ENCODE data around the gene PCDH10. TPM values are rescaled to one million over a fixed set of nuclear protein-coding genes. Genes with fewer than 3 reads are reported as not detected.

PCDH10 gene
- total and polyA plus RNA-seq, 2 of the 8 experiments (the other 6 are each of a cell fraction or from before 2014, with no cell fraction given) = 2.2 to 10.0 TPM

- ChIA-PET CTCF (ENCODE audit: partially characterized antibody) (interaction anchor here (0.6 to 2.5 kb wide), 14 partner anchors 12 to 688 kb away, joined by 3 to 11 read pairs (median 3); no protein-coding TSS in a partner anchor), POLR2A (ENCODE audit: partially characterized antibody) (interaction anchor here (0.7 to 1.8 kb wide), 10 partner anchors 10 to 257 kb away, joined by 3 to 7 read pairs (median 3); no protein-coding TSS in a partner anchor)
- no peak overlapping the region for H2AK5ac ChIP-seq (ENCODE audit: low read depth, low read length)
- H4K5ac ChIP-seq (ENCODE audit: insufficient read length, low read depth, low read length) = no peak overlapping the region
- H3K18ac ChIP-seq (ENCODE audit: extremely low read depth, low read length) = peak overlapping the region; percentile 63
- H2BK120ac ChIP-seq (replicated peaks; ENCODE audit: low read depth, low read length) = peak overlapping the region; percentile 81
- no peak overlapping the region for H4K8ac ChIP-seq (ENCODE audit: extremely low read depth, insufficient read depth, low read length)
- no peaks in the 10 kb centered on the region for H3K79me2 ChIP-seq (ENCODE audit: control insufficient read depth in 1 of 2, insufficient read depth in 2 of 2, low read length in 2 of 2)
- TF ChIP-seq KDM4A (IDR thresholded peaks at IDR 0.05; ENCODE audit: low read depth, low read length, severe bottlenecking) (peak; percentile 75), CHD2 (IDR thresholded peaks at IDR 0.05; ENCODE audit: low read length) (no peak), TEAD4 (IDR thresholded peaks at IDR 0.05; ENCODE audit: low read depth, low read length) (no peak), EZH2 (IDR thresholded peaks at IDR 0.05; ENCODE audit: low read depth, low read length, severe bottlenecking) (peak; percentile 63), ASH2L (IDR thresholded peaks at IDR 0.05; ENCODE audit: low read length) (peak; percentile 46), SAP30 (IDR thresholded peaks at IDR 0.05; ENCODE audit: insufficient read depth, insufficient replicate concordance, low read length) (no peak), SUZ12 (IDR thresholded peaks at IDR 0.05; ENCODE audit: low read length) (peak; percentile 82), POU5F1 (IDR thresholded peaks at IDR 0.05; ENCODE audit: low read depth, low read length) (no peak), SIN3A (conservative IDR thresholded peaks at IDR 0.05 in 1 of 2, IDR thresholded peaks at IDR 0.05 in 1 of 2; ENCODE audit: low read depth in 1 of 2, low read length in 2 of 2) (no peak), RNF2 (IDR thresholded peaks at IDR 0.05; ENCODE audit: borderline replicate concordance, low read depth, low read length, missing control alignments, poor library complexity, severe bottlenecking) (peak; percentile 71)
- peak overlapping the region; percentile 62; the same call in 1 of the 2 replicates for H2BK12ac ChIP-seq (ENCODE audit: low read depth, low read length)
- no peak overlapping the region for H3K27ac ChIP-seq (ENCODE audit: low read depth, low read length)
- H3K79me1 ChIP-seq (ENCODE audit: low read depth, low read length) = no peaks in the 10 kb centered on the region
- no peak overlapping the region for H3K56ac ChIP-seq (replicated peaks; ENCODE audit: insufficient read length, low read depth, low read length)
- H3K14ac ChIP-seq (ENCODE audit: insufficient read length) = no peak overlapping the region
- peak overlapping the region; percentile 58 to 67 (median 64) for H3K4me3 ChIP-seq (ENCODE audit: extremely low read depth in 1 of 4, insufficient read depth in 2 of 4, low read depth in 3 of 4, low read length in 4 of 4)
- H3K9me3 ChIP-seq (ENCODE audit: insufficient read depth in 2 of 2, low read depth in 1 of 2, low read length in 1 of 2) = no peaks in the 10 kb centered on the region
- no peak overlapping the region; the same call in 1 of the 2 replicates for H2BK20ac ChIP-seq (ENCODE audit: low read length)
- H4K20me1 ChIP-seq (replicated peaks in 1 of 2; ENCODE audit: control insufficient read depth in 1 of 2, insufficient read depth in 2 of 2, low read length in 2 of 2) = peaks cover 3 to 5% of the 10 kb centered on the region in 2 experiments
- FAIRE-seq = no peak
- H2BK15ac ChIP-seq (ENCODE audit: low read length) = peak overlapping the region; percentile 97; the same call in 1 of the 2 replicates
- H3K27me3 ChIP-seq (replicated peaks in 1 of 4; ENCODE audit: control insufficient read depth in 3 of 4, extremely low read depth in 1 of 4, insufficient read depth in 3 of 4, low read length in 3 of 4) = peaks cover 45 to 69% (median 63%) of the 10 kb centered on the region in 4 experiments; a peak in 6 of 7 replicates
- 2% methylated on average over 43 of the region's 63 CpGs; no CpG with 5 or more reads in 1 of the 2 experiments for WGBS, 2 experiments (ENCODE audit: extremely low coverage in 1 of 2, insufficient coverage in 1 of 2, insufficient read length in 1 of 2, insufficient replicate concordance in 2 of 2, low coverage in 1 of 2, low lambda C conversion rate in 2 of 2, missing lambda C conversion rate in 1 of 2)
- no peak overlapping the region for H3K4ac ChIP-seq (replicated peaks; ENCODE audit: insufficient read length, low read depth, low read length)
- peaks cover 58% of the 10 kb centered on the region for H3K23me2 ChIP-seq (ENCODE audit: low read depth, low read length)
- H3K23ac ChIP-seq (ENCODE audit: insufficient read length) = no peak overlapping the region
- H3K9ac ChIP-seq (replicated peaks in 1 of 4; ENCODE audit: extremely low read depth in 1 of 4, low read depth in 3 of 4, low read length in 3 of 4) = no peak overlapping the region
- peak overlapping the region; percentile 99 for H3K4me2 ChIP-seq (ENCODE audit: insufficient read depth in 1 of 2, low read depth in 2 of 2, low read length in 2 of 2)
- peak overlapping the region; percentile 78; the same call in 1 of the 2 replicates for H2AFZ ChIP-seq (ENCODE audit: low read length)
- no peak overlapping the region for H4K91ac ChIP-seq (replicated peaks; ENCODE audit: insufficient read length, low read length)
- peaks cover 5 to 17% (median 15%) of the 10 kb centered on the region in 4 experiments for H3K4me1 ChIP-seq (replicated peaks in 1 of 4; ENCODE audit: control insufficient read depth in 3 of 4, insufficient read depth in 4 of 4, low read length in 3 of 4)
- H2BK5ac ChIP-seq (ENCODE audit: low read depth, low read length) = no peak overlapping the region
- no peaks in the 10 kb centered on the region; a peak in 1 of 8 replicates for H3K36me3 ChIP-seq (ENCODE audit: control insufficient read depth in 2 of 4, insufficient read depth in 4 of 4, low read length in 3 of 4)
- DNase-seq (ENCODE audit: low read depth in 1 of 2, low spot score in 2 of 2) = peak in 1 of 2 experiments; percentile 72
These were observed 1.6 kb downstream of the PCDH10 start for GRCh38 chr4:133150486-133151340.

Measured in H1 (cell line).